ENCODE measurements around the gene FOXN4.

FOXN4 gene

GRCh38 chr12:109277899-109278762 lies 31.0 kb downstream of the FOXN4 start:
- DNase-seq = no peak

GRCh38 chr12:109277255-109277898 lies 31.7 kb downstream of the FOXN4 start:
- DNase-seq = no peak

- no peak for DNase-seq
Observed at GRCh38 chr12:109276160-109276559, 32.9 kb downstream of the FOXN4 start.

GRCh38 chr12:109275173-109275572 lies 33.9 kb downstream of the FOXN4 start:
- no peak for DNase-seq

- no peak for DNase-seq
Observed at GRCh38 chr12:109274381-109274780, 34.7 kb downstream of the FOXN4 start.

GRCh38 chr12:109273354-109273753 lies 35.7 kb downstream of the FOXN4 start:
- no peak for DNase-seq

GRCh38 chr12:109271418-109271817 lies 37.7 kb downstream of the FOXN4 start:
- no peak for DNase-seq

- DNase-seq = no peak
Observed at GRCh38 chr12:109270494-109270893, 38.6 kb downstream of the FOXN4 start.

GRCh38 chr12:109269428-109269827 lies 39.7 kb downstream of the FOXN4 start:
- no peak for DNase-seq

- no peak for DNase-seq
Observed at GRCh38 chr12:109268896-109269295, 40.2 kb downstream of the FOXN4 start.

GRCh38 chr12:109267361-109267760 lies 41.7 kb downstream of the FOXN4 start:
- no peak for DNase-seq

- DNase-seq = no peak
Observed at GRCh38 chr12:109266106-109266879, 42.8 kb downstream of the FOXN4 start.

GRCh38 chr12:109264943-109265650 lies 44.0 kb downstream of the FOXN4 start:
- DNase-seq = no peak

GRCh38 chr12:109264095-109264942 lies 44.8 kb downstream of the FOXN4 start:
- peak; percentile 74 for DNase-seq

- no peak for DNase-seq
Observed at GRCh38 chr12:109263439-109263838, 45.6 kb downstream of the FOXN4 start.

GRCh38 chr12:109261939-109262338 lies 47.1 kb downstream of the FOXN4 start:
- DNase-seq = no peak

GRCh38 chr12:109261087-109261486 lies 48.0 kb downstream of the FOXN4 start:
- no peak for DNase-seq

- DNase-seq = no peak
Observed at GRCh38 chr12:109259545-109259895, 49.6 kb downstream of the FOXN4 start.

GRCh38 chr12:109258607-109259544 lies 50.2 kb downstream of the FOXN4 start:
- no peak for DNase-seq

- no peak for DNase-seq
Observed at GRCh38 chr12:109258201-109258600, 50.9 kb downstream of the FOXN4 start.

- DNase-seq = no peak
Observed at GRCh38 chr12:109256011-109256410, 53.1 kb downstream of the FOXN4 start.
